GM19193 (cell line): ENCODE results near the gene TSPAN11.

Source experiments
- POLR2A ChIP-seq: IDR thresholded peaks from 4 replicates; pipeline ENCODE4 v1.6.1; 2011; ENCODE audit not compliant: insufficient read depth, insufficient read length; ENCODE audit errors: extremely low read depth

TSPAN11 gene

DNA sequence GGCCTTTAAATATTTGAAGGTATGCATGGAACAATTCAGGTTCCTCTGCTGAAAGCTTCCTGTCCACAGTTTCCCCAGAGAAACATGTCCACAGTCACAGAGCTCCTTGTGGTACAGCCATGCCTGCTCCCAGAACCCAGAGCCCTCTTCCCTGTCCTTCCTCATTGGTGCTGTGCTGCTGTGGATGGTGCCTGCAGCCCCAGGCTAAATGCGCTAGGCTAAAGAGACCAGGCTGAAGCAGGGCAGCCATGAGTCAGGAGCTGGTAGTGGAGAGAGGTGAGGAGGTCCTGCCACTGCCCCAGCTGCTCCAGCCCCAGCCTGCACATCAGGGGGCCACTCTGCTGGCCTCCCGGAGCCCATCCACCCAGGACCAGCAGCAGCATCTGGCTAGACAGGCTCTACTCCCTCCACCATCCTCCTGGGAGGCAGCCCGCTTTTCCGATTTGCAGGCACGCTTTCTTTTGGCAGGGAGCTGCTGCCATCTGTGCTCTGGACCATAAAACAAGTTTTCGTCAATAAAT, 81.8 kb downstream of the TSPAN11 start:
- TF ChIP-seq POLR2A = no peak

DNA sequence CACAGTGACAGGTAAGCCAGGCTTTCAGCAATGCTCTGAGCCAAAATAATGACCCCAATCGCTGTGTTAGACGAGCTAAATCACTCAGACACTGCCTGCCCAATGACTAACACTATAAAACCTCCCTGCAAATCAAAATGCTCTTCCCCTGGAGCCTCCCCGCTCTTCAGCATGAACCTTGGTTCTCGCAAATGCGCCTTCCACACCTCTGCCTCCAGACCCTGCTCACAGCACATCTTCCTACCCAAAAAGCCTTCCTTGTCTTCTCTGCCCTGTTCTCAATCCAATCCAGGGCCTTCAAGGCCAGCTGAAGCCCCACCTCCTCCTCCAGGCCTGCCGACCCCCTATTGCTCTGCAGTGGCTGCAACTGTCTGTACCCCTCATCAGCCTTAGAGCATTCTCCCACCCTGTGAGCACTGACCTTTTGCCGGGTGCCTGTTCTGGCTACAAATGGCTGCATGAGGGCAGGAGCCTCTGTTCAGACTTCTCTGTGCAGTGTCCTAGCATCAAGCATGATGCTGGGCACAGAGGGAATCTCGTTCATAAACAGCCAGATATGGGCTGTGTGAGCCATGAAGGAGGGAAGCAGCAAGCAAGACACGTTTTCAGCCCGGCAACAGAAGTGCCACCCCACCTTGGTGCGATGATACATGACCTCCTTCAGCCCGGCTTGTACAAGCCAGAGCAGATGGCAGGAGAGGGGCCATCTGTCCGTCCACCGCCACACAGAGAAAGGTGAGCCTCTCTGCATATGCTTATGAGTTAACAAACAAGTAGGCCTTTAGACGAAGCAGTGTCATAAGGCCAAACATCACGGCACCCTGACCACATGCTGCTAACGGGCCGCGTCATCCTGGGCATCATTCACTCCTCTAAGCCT, 82.7 kb downstream of the TSPAN11 start:
- TF ChIP-seq POLR2A = no peak

DNA sequence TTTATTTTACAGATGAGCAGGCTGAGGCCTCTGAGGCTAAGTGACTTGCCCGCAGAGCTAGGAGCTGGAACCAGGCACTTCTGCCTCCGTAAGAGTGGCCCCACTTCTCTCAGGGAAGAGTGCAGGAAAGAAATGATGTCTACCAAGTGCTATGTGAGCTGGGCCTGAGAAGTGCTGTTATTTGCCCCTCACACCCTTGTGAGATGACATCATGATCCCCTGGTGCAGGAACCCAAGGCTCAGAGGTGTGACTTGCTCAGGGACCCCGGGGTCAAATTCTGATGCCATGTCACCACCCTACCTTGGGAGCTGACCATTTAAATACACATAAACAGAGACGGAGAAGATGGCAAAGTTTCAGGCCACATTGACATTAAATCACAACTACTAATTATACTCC, 83.4 kb downstream of the TSPAN11 start:
- no peak for TF ChIP-seq POLR2A

DNA sequence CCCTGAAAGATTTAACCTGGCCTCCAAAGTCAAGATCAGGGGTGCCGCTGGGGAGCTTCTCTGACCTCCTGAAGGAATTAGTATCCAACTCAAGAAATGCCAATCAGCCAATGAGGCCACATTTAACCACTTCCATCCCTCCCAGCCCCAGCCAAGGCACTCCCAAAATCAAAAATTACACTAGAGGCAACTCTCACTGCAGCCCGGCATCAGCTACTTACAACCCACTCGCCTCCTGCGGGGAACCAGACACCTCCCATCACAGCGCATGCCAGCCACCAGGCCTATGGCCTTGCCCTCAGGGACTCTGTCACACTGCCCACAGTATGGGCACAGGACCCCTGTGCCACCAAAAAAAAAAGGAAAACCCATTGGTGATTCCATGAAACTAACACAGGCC, 84.8 kb downstream of the TSPAN11 start:
- TF ChIP-seq POLR2A = no peak

DNA sequence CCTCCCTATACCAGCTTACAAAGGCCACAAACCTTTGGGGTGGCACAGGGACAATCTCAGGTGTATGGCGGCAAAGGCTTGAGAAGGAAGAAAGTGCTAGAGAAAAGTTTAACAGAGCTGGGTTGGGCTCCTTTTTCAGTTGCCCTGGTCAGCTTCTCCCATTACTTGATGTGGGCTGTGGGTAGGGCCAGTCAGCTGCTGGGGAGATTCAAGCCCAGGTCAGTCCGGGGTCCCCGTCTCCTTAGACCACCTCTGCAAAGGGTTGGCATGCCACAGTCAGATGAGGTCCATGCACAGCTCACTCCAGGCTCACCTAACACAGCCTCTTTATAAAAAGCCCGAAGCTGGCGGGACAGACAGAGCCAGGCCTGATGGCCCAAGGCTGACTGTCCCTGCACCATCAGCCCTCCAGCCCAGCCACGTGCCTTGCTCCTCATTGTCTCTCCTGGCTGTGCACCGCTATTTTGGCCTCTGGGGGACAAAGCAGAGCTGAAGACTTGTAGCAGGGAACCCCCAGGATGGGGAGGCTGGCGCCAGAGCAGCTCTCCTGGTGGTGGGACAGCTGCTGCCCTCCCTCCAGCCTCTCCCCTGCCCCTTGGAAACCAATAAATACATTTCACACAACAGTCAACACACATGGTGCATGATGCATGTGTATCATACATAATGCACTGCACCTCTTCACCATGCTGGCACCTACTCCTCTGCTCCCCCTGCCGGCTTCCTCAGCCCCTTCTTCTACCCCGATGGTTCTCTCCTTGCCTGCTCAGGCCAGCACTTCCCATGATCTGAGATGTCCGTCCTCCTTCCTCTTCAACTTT, 85.4 kb downstream of the TSPAN11 start:
- no peak for TF ChIP-seq POLR2A

DNA sequence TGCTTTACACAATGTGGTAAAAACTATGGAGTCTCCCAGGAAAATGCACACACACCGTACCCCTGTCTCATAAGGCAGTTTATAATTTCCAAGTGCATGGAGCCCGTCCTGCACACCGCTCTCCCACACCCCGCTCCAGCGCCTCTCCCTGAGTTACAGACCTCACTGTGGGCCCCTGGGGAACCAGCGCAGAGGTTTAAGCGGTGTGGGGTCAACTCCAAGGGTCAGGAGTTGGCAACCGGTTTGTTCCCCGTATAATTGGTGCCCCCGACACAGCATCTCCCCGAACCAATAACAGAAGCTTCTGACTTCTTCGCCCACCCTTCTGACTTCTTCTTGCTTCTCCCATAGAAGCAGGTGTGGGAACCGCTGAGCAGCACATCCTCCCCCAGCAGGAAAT, 88.7 kb downstream of the TSPAN11 start:
- TF ChIP-seq POLR2A = no peak

DNA sequence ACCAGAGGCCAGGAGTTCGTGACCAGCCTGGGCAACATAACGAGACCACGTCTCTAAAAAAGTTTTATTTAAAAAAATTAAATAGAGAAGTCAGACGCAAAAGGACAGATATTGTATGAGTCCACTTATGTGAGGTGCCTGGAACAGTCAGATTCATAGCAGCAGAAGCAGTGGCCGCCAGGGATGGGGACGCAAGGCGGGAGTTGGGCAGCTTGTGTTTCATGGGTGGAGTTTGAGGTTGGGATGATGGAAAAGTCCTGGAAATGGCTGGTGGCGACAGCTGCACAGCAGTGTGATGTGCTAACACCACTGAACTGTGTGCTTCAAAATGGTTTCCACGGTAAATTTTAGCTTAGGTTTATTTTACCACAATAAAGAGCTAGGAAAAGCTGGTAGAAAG, 89.5 kb downstream of the TSPAN11 start:
- no peak for TF ChIP-seq POLR2A

DNA sequence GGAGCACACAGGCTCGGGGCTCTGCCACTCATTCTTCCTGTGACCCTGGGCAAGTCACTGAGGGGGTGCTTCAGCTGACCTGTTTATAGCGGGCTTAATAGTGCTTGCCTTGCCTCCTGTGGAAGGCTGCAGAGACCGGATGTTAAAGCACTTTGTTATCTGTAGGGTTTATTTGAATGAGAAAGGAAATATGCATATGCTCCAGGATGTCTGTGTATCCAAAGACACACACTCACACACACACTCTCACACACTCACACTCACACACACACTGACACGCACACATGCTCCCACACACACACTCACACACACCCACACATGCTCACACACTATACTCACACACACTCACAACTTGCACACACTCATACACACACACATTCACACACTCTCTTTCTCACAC, 91.0 kb downstream of the TSPAN11 start:
- no peak for TF ChIP-seq POLR2A

DNA sequence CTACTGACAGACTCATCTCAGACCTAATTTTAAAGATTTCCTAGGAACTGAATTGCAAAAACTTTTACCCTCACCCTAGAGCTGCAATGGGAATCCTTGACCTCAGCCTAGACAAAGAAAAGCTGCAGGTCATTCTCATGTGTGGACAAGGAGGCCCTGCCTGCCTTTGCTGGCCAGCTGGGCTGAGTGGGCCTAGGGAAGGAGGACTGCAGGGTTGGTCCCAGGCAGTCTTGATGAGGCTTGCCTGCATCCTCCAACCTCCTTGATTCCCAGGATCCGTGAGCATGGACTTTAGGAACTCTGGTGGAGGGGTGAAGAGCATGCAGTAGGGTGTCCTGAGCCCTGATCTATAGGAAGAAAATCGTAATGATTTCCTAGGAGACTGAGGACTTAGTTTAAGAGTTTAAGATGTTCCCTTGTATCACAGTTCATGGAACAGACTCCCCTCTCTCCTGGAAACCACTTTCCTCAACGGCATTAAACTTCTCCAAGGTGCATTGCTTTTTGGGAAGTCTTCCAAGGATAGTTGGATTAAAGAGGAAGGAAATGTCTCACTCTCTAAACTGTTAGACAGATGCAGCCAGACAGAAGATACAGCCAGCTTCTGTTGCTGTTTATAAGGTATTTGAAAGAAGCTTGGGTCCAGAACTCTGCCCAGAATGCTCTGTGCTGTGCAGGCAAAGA, 91.7 kb downstream of the TSPAN11 start:
- no peak for TF ChIP-seq POLR2A

DNA sequence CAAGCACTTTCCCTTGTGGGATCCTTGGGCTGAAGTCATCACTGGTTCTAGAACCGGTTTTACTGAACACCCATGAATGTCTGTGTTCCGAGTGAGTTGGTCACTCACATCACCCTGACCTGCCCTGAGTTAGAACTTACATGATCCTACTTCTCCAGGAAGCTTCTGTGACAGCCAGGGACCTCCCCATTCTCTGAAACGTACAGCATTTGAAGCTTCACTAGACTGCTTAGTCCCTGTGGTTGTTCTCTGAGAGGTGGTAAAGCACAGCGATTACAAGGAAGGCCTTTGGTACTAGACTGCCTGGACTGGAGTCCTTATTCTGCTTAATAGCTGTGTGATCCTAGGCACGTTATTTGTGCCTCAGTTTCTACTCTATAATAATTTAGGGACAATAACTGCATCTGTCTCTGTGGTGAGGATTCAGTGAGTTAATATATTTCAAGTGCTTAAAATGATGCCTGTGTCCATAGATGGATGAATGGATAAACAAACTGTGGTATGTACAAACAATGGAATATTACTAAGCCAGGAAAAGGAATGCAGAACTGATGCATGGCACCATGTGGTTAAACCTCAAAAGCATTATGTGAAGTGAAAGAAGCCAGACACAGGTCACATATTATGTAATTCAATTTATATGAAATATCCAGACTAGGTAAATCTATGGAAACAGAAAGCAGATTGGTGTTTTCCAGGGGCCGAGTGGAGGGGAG, 92.4 kb downstream of the TSPAN11 start:
- no peak for TF ChIP-seq POLR2A

DNA sequence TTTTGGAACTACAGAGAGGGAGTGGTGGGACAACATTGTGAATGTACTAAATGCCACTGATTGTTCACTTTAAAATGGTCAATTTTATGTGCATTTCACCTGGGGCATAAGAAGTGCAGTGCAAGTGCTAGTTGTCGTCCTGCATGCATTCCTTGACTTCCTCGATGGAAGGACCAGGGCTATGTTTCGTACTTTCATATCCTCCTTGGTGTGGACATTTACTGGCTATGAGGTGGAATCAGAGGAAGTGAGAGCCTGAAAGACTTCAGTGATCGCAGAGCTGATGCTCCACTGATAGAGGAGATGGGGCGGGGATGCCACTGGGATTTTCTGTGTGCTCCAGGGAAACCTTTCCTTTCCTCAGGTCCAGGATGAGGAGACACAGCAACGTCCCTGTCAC, 93.0 kb downstream of the TSPAN11 start:
- no peak for TF ChIP-seq POLR2A

DNA sequence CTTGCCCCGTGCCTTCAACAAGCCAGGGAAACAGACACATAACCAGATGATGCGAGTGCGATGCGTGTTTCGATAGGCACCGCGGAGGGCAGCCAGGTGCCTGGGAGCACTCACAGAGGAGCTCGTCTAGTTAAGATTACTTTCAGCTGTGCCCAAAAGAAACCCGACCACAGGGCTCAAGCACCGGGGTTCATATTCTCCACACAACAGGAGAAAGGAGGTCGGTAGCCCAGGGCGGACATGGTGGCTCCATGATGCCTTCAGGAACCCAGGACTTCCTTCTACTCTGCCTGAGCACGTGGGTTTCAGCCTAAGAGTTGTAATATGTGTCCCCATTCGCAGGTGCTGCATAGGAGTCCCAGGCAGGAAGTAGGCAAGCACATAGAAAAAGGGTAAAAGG, 93.4 kb downstream of the TSPAN11 start:
- TF ChIP-seq POLR2A = no peak

DNA sequence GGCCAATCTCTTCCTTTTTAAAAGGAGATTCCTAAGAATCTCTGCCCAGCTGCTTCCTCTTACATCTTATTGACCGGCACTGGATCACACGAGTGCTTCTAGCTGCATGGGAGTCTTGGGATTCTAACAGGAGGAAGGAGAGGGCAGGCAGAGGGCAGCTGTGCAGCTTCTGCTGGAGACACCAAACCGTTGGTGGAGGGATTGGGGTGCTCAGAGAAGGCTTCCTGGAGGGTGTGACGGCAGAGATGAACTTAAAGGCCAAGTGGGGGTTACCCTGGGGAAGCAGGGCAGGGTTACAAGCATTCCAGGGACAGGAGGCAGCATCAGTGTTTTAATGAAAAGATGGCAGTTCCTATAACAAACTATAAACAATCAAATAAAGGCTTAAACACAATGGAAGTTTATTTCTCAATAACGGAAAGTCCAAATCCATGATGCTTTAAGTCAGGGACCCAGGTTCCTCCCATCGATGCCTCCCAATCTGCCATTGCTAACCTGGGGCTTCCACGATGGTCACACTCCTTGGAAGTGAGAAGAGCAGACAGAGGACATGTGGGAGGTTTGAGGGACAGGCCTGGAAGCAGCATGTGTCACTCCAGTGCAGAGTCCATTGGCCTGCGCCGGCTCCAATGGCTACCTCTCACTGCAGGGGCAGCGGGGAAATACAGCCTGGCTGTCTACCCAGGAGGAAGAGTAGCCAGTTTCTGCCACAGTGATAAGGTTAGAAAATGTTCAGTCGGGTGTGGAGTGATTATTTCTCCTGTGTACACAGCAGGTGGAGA, 94.0 kb downstream of the TSPAN11 start:
- no peak for TF ChIP-seq POLR2A

DNA sequence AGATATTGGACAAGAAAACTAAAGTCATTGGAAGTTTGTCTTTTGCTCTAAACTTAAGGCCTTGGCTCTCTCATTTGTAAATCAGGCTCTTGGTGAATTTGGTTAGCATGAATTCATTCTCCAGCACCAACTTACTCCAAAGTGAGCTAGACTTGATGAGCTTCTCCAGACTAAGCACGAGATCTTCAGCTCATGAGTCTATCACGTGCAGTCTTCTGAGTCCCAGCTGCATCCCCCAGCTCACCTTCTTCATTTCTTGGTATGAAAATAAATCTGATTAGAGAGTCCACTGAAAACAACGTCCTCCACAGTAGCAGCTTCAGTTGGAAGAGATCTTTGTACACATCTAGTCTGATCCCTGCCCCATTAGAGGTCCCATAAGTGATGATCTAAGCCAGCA, 94.6 kb downstream of the TSPAN11 start:
- TF ChIP-seq POLR2A = no peak
